SK-N-SH (cell line): Measurements from ENCODE around the gene TUBA4A. TPM values are rescaled to one million over a fixed set of nuclear protein-coding genes. Genes with fewer than 3 reads are reported as not detected.
A peak's percentile ranks its signal among the peaks of the same experiment; 100 is the strongest.

Experiments
- CTCF ChIA-PET: fragments of 300-600, 350-600 bp; formaldehyde crosslinking; extraction: SDS; loops from one replicate; lab custom pipeline; 2021; lab: Yijun Ruan, JAX
- POLR2A ChIA-PET: fragments of 350-600 bp; sonication (Branson Sonifier 250); formaldehyde crosslinking; extraction: SDS; loops from one replicate; lab custom pipeline; 2020; ENCODE audit warnings: antibody characterized with exemption, inconsistent platforms; lab: Yijun Ruan, JAX
- DNase-seq: peaks from one replicate; pipeline ENCODE4 v3.0.0; 2012
- H2AFZ ChIP-seq: fragments of 200-600 bp; sonication (generic); 2 replicates; pipeline ENCODE4 v1.8.1; 2016; ENCODE audit warnings: antibody characterized with exemption, mild to moderate bottlenecking, low read depth
- H3F3A ChIP-seq: fragments of 200-600 bp; sonication (generic); replicated peaks from 2 replicates; pipeline ENCODE3; 2016; ENCODE audit warnings: antibody characterized with exemption, mild to moderate bottlenecking; ENCODE audit not compliant: insufficient read depth
- H3K27ac ChIP-seq, 2 experiments: fragments of 200-500 bp in 1 of 2; fragments of 200-600 bp in 1 of 2; sonication (Bioruptor generic) in 1 of 2; sonication (generic), shearing (Covaris generic) in 1 of 2; 2 replicates each; pipeline versions ENCODE4 v1.5.1 to v1.6.1; 2014 to 2016; ENCODE audit warnings: low read depth in 2 of 2, inconsistent platforms in 1 of 2, low read length in 1 of 2, mild to moderate bottlenecking in 1 of 2, mixed read lengths in 1 of 2
- H3K27me3 ChIP-seq: fragments of 200-600 bp; sonication (generic), shearing (Covaris generic); 2 replicates; pipeline ENCODE4 v1.6.1; 2016; ENCODE audit warnings: mixed run types; ENCODE audit not compliant: insufficient read depth
- H3K36me3 ChIP-seq, 2 experiments: fragments of 200-500 bp in 1 of 2; fragments of 200-600 bp in 1 of 2; sonication (Bioruptor generic) in 1 of 2; sonication (generic) in 1 of 2; replicated peaks in 1 of 2; 2 replicates each; pipeline versions ENCODE3 to v1.5.1; 2014 to 2016; ENCODE audit warnings: low read length in 1 of 2, mild to moderate bottlenecking in 1 of 2; ENCODE audit not compliant: insufficient read depth in 2 of 2, control insufficient read depth in 1 of 2
- H3K4me1 ChIP-seq, 2 experiments: fragments of 200-500 bp in 1 of 2; fragments of 200-600 bp in 1 of 2; sonication (Bioruptor generic) in 1 of 2; sonication (generic), shearing (Covaris generic) in 1 of 2; 2 replicates each; pipeline versions ENCODE4 v1.5.1 to v1.6.1; 2014 to 2016; ENCODE audit warnings: low read depth in 1 of 2, low read length in 1 of 2, mixed run types in 1 of 2; ENCODE audit not compliant: insufficient read depth in 2 of 2, control insufficient read depth in 1 of 2
- H3K4me2 ChIP-seq: fragments of 200-600 bp; sonication (generic), shearing (Covaris generic); 2 replicates; pipeline ENCODE4 v1.6.1; 2017; ENCODE audit warnings: mixed run types
- H3K4me3 ChIP-seq, 2 experiments: fragments of 200-500 bp in 1 of 2; fragments of 200-600 bp in 1 of 2; sonication (Bioruptor generic) in 1 of 2; sonication (generic), shearing (Covaris generic) in 1 of 2; 2 replicates each; pipeline versions ENCODE4 v1.5.1 to v1.8.1; 2014 to 2016; ENCODE audit warnings: low read depth in 2 of 2, inconsistent platforms in 1 of 2, low read length in 1 of 2, mild to moderate bottlenecking in 1 of 2, mixed read lengths in 1 of 2, moderate library complexity in 1 of 2
- H3K79me2 ChIP-seq: fragments of 200-600 bp; sonication (generic); 2 replicates; pipeline ENCODE4 v1.8.1; 2017; ENCODE audit warnings: mild to moderate bottlenecking; ENCODE audit not compliant: insufficient read depth
- H3K9ac ChIP-seq: fragments of 200-600 bp; sonication (generic); 2 replicates; pipeline ENCODE4 v1.6.1; 2017; ENCODE audit warnings: mixed run types
- H3K9me2 ChIP-seq: fragments of 200-600 bp; sonication (generic); 2 replicates; pipeline ENCODE4 v1.6.1; 2017; ENCODE audit warnings: mixed run types
- H3K9me3 ChIP-seq: fragments of 200-600 bp; sonication (generic); 2 replicates; pipeline ENCODE4 v1.6.1; 2017; ENCODE audit warnings: mixed run types, mild to moderate bottlenecking, moderate library complexity
- H4K20me1 ChIP-seq: fragments of 200-600 bp; sonication (generic); 2 replicates; pipeline ENCODE4 v1.6.1; 2017; ENCODE audit warnings: mild to moderate bottlenecking, mixed run types; ENCODE audit not compliant: insufficient read depth
- ELF1 ChIP-seq: IDR thresholded peaks from 2 replicates; pipeline ENCODE4 v1.4.0; 2012
- IRF3 ChIP-seq: fragments of 150-350 bp; IDR thresholded peaks from 2 replicates; pipeline ENCODE4 v1.6.1; 2016; ENCODE audit warnings: mild to moderate bottlenecking, low read depth, low read length
- MAX ChIP-seq: IDR thresholded peaks from 2 replicates; pipeline ENCODE4 v1.4.0; 2012; ENCODE audit warnings: low read depth
- MEF2A ChIP-seq: IDR thresholded peaks from 2 replicates; pipeline ENCODE4 v1.4.0; 2012; ENCODE audit warnings: low read depth, borderline replicate concordance
- NFIC ChIP-seq: IDR thresholded peaks from 2 replicates; pipeline ENCODE4 v1.4.0; 2012; ENCODE audit warnings: borderline replicate concordance
- NRF1 ChIP-seq: IDR thresholded peaks from 2 replicates; pipeline ENCODE4 v1.6.1; 2012; ENCODE audit warnings: low read depth, mild to moderate bottlenecking, low read length
- PBX3 ChIP-seq: IDR thresholded peaks from 2 replicates; pipeline ENCODE4; 2012
- POLR2AphosphoS5 ChIP-seq: IDR thresholded peaks from 2 replicates; pipeline ENCODE4 v1.6.1; 2012; ENCODE audit warnings: low read depth, low read length
- RXRA ChIP-seq: IDR thresholded peaks from 2 replicates; pipeline ENCODE4 v1.4.0; 2012; ENCODE audit warnings: low read depth, mild to moderate bottlenecking, borderline replicate concordance
- TAF1 ChIP-seq: IDR thresholded peaks from 2 replicates; pipeline ENCODE4 v1.6.1; 2012; ENCODE audit warnings: low read depth, mild to moderate bottlenecking, low read length, moderate library complexity, borderline replicate concordance
- ZBTB33 ChIP-seq: IDR thresholded peaks from 2 replicates; pipeline ENCODE4 v1.4.0; 2012; ENCODE audit warnings: low read depth, borderline replicate concordance
- WGBS: methylation state at CpG from one replicate; pipeline ENCODE4 v1.1.6; 2017; ENCODE audit warnings: low lambda C conversion rate; 5-methylcytosine and 5-hydroxymethylcytosine counted together
- polyA plus RNA-seq, 3 experiments: library from polyadenylated mRNA; depleted of rRNA; stranded (reverse); fragments of >200 nt; gene quantifications; 2 replicates each; pipeline ENCODE4 v1.2.3, GENCODE V29; 2012

Gene TUBA4A
- polyA plus RNA-seq, 1 of the 3 experiments (the other 2 are of a cell fraction) = 6.2 TPM

GRCh38 chr2:219228911-219229304, 24.8 kb downstream of the TUBA4A start:
- Histone ChIP-seq H3K36me3 (peaks cover 9 to 39% of the 10 kb centered on the region in 2 experiments), H3K9me2 (no peaks in the 10 kb centered on the region), H3K27ac (peak overlapping the region; percentile 74 to 75; a peak in 3 of 4 replicates), H3K9ac (peak overlapping the region; percentile 78)
- TF ChIP-seq MAX (no peak), NFIC (no peak), RXRA (no peak), ELF1 (no peak)
- TF ChIP-seq, all 33 proteins: peak for 0
- H3K4me2 ChIP-seq = peak overlapping the region; percentile 98
- peaks cover 27% of the 10 kb centered on the region for H3K79me2 ChIP-seq
- H3K27me3 ChIP-seq = no peaks in the 10 kb centered on the region
- no peaks in the 10 kb centered on the region for H4K20me1 ChIP-seq
- peak overlapping the region; percentile 75; the same call in 1 of the 2 replicates for H2AFZ ChIP-seq
- ChIA-PET CTCF (interaction anchor here (0.8 to 5.1 kb wide), 8 partner anchors 10 to 199 kb away, joined by 3 to 40 read pairs (median 4); partner anchors contain the start of gene ABCB6), POLR2A (interaction anchor here (0.6 to 2.7 kb wide), 4 partner anchors 10 to 55 kb away, joined by 3 to 23 read pairs (median 14); partner anchors contain the start of genes ABCB6, CNPPD1, GLB1L and STK16)
- no peaks in the 10 kb centered on the region for H3K9me3 ChIP-seq
- DNase-seq = no peak
- H3K4me1 ChIP-seq = peaks cover 3 to 16% of the 10 kb centered on the region in 2 experiments; a peak in 1 of 4 replicates
- peaks cover 11% of the 10 kb centered on the region for H3F3A ChIP-seq
- peak overlapping the region; percentile 82 to 87 for H3K4me3 ChIP-seq
- 4% methylated on average over 13 of the region's 19 CpGs for WGBS

- WGBS = 50% methylated on average over 6 of the region's 7 CpGs
- Histone ChIP-seq H3K27me3 (no peaks in the 10 kb centered on the region), H3K9me3 (no peaks in the 10 kb centered on the region), H3K9me2 (no peaks in the 10 kb centered on the region), H3F3A (peaks cover 11% of the 10 kb centered on the region), H3K36me3 (peaks cover 10 to 39% of the 10 kb centered on the region in 2 experiments), H3K4me2 (peak overlapping the region; percentile 98), H3K4me1 (peaks cover 3 to 16% of the 10 kb centered on the region in 2 experiments; a peak in 1 of 4 replicates), H3K4me3 (peak overlapping the region; percentile 82 to 87), H3K9ac (peak overlapping the region; percentile 78), H3K27ac (peak overlapping the region in 1 of 2 experiments; percentile 75; a peak in 2 of 4 replicates), H2AFZ (peak overlapping the region; percentile 75; the same call in 1 of the 2 replicates), H4K20me1 (no peaks in the 10 kb centered on the region), H3K79me2 (peaks cover 27% of the 10 kb centered on the region)
- no peak for DNase-seq
- TF ChIP-seq PBX3 = no peak
- CTCF ChIA-PET = interaction anchor here (0.8 to 5.1 kb wide), 6 partner anchors 9 to 198 kb away, joined by 3 to 40 read pairs (median 6); partner anchors contain the start of gene ABCB6
- POLR2A ChIA-PET = interaction anchor here (0.7 to 2.7 kb wide), 4 partner anchors 10 to 51 kb away, joined by 3 to 23 read pairs (median 14); partner anchors contain the start of genes ABCB6, CNPPD1, GLB1L and STK16
These were observed 25.4 kb downstream of the TUBA4A start for GRCh38 chr2:219228041-219228910.

- H3K27me3 ChIP-seq = no peaks in the 10 kb centered on the region
- no peak overlapping the region for H3K4me2 ChIP-seq
- peaks cover 6% of the 10 kb centered on the region for H3F3A ChIP-seq
- H3K9me3 ChIP-seq = no peaks in the 10 kb centered on the region
- no peak overlapping the region for H3K27ac ChIP-seq
- POLR2A ChIA-PET = no interaction called here
- peaks cover 20% of the 10 kb centered on the region for H3K79me2 ChIP-seq
- no peak for TF ChIP-seq POLR2AphosphoS5
- TF ChIP-seq ELF1 = no peak
- no peak for TF ChIP-seq IRF3
- TF ChIP-seq NRF1 = no peak
- no peak for TF ChIP-seq MEF2A
- TF ChIP-seq ZBTB33 = no peak
- TF ChIP-seq TAF1 = no peak
- TF ChIP-seq RXRA = no peak
- no peak overlapping the region for H3K9ac ChIP-seq
- WGBS = 100% methylated on average over 3 of the region's 3 CpGs
- H3K36me3 ChIP-seq = peaks cover 8 to 41% of the 10 kb centered on the region in 2 experiments
- no peak for DNase-seq
- no peaks in the 10 kb centered on the region for H4K20me1 ChIP-seq
- no peak overlapping the region for H3K4me3 ChIP-seq
- peaks cover 0 to 13% of the 10 kb centered on the region in 2 experiments; a peak in 1 of 4 replicates for H3K4me1 ChIP-seq
- H3K9me2 ChIP-seq = no peaks in the 10 kb centered on the region
- CTCF ChIA-PET = interaction anchor here (0.6 to 2.1 kb wide), 3 partner anchors 27 to 73 kb away, joined by 3 to 7 read pairs (median 7); no protein-coding TSS in a partner anchor
- H2AFZ ChIP-seq = no peak overlapping the region
These were observed 28.4 kb downstream of the TUBA4A start for GRCh38 chr2:219225350-219225749.
